ENCODE data around the gene IL1B. TPM values are rescaled to one million over a fixed set of nuclear protein-coding genes. Genes with fewer than 3 reads are reported as not detected.

The IL1B gene
- polyA plus RNA-seq, 1 donor from 2014 or later = not detected

- H3K27me3 ChIP-seq (ENCODE audit: insufficient read depth, low read depth, low read length) = no peaks in the 10 kb centered on the region
- no peaks in the 10 kb centered on the region for H3F3A ChIP-seq (ENCODE audit: insufficient read depth, low read length, poor library complexity, severe bottlenecking)
- H3K9me3 ChIP-seq (ENCODE audit: low read length) = no peaks in the 10 kb centered on the region
- H4K20me1 ChIP-seq (ENCODE audit: insufficient read depth) = no peaks in the 10 kb centered on the region
- no peak overlapping the region for H3K27ac ChIP-seq (ENCODE audit: low read length)
- H2AFZ ChIP-seq (ENCODE audit: low read depth, low read length) = no peak overlapping the region
- H3K9me2 ChIP-seq (ENCODE audit: insufficient read depth, low read length) = no peaks in the 10 kb centered on the region
- H3K4me2 ChIP-seq (ENCODE audit: low read length) = no peak overlapping the region
- no peaks in the 10 kb centered on the region for H3K79me2 ChIP-seq (replicated peaks; ENCODE audit: insufficient read depth, low read length)
- H3K36me3 ChIP-seq (ENCODE audit: insufficient read depth, low read length) = no peaks in the 10 kb centered on the region
- no peak for TF ChIP-seq POLR2AphosphoS5 (IDR thresholded peaks at IDR 0.05)
- TF ChIP-seq RAD21 (conservative IDR thresholded peaks at IDR 0.05) = no peak
- no peak for TF ChIP-seq TAF1 (IDR thresholded peaks at IDR 0.05; ENCODE audit: low read depth)
- TF ChIP-seq EZH2 (IDR thresholded peaks at IDR 0.05; ENCODE audit: borderline replicate concordance, insufficient read depth, low read length, poor library complexity, severe bottlenecking) = no peak
- TF ChIP-seq CTCF (IDR thresholded peaks at IDR 0.05; ENCODE audit: poor library complexity, severe bottlenecking) = no peak
- TF ChIP-seq EP300 (conservative IDR thresholded peaks at IDR 0.05; ENCODE audit: poor library complexity, severe bottlenecking) = no peak
- no peak for TF ChIP-seq MXI1 (conservative IDR thresholded peaks at IDR 0.05; ENCODE audit: poor library complexity, severe bottlenecking)
- no peak for TF ChIP-seq REST (IDR thresholded peaks at IDR 0.05; ENCODE audit: borderline replicate concordance)
- no peak for TF ChIP-seq SMC3 (conservative IDR thresholded peaks at IDR 0.05; ENCODE audit: poor library complexity)
- no peak overlapping the region for H3K4me3 ChIP-seq (ENCODE audit: low read length)
- H3K9ac ChIP-seq (ENCODE audit: low read length) = no peak overlapping the region
These were observed 19.4 kb downstream of the IL1B start for GRCh38 chr2:112817082-112817689.

- Histone ChIP-seq H3K4me2 (ENCODE audit: low read length) (no peak overlapping the region), H3K4me3 (ENCODE audit: low read length) (no peak overlapping the region), H3K9ac (ENCODE audit: low read length) (no peak overlapping the region), H3F3A (ENCODE audit: insufficient read depth, low read length, poor library complexity, severe bottlenecking) (no peaks in the 10 kb centered on the region), H2AFZ (ENCODE audit: low read depth, low read length) (no peak overlapping the region), H3K9me2 (ENCODE audit: insufficient read depth, low read length) (no peaks in the 10 kb centered on the region), H4K20me1 (ENCODE audit: insufficient read depth) (no peaks in the 10 kb centered on the region), H3K27ac (ENCODE audit: low read length) (no peak overlapping the region), H3K27me3 (ENCODE audit: insufficient read depth, low read depth, low read length) (no peaks in the 10 kb centered on the region), H3K36me3 (ENCODE audit: insufficient read depth, low read length) (no peaks in the 10 kb centered on the region), H3K9me3 (ENCODE audit: low read length) (no peaks in the 10 kb centered on the region), H3K79me2 (replicated peaks; ENCODE audit: insufficient read depth, low read length) (no peaks in the 10 kb centered on the region)
- TF ChIP-seq MXI1 (conservative IDR thresholded peaks at IDR 0.05; ENCODE audit: poor library complexity, severe bottlenecking) (no peak), RAD21 (conservative IDR thresholded peaks at IDR 0.05) (no peak), POLR2AphosphoS5 (IDR thresholded peaks at IDR 0.05) (no peak), CTCF (IDR thresholded peaks at IDR 0.05; ENCODE audit: poor library complexity, severe bottlenecking) (no peak), EP300 (conservative IDR thresholded peaks at IDR 0.05; ENCODE audit: poor library complexity, severe bottlenecking) (no peak), TAF1 (IDR thresholded peaks at IDR 0.05; ENCODE audit: low read depth) (no peak), REST (IDR thresholded peaks at IDR 0.05; ENCODE audit: borderline replicate concordance) (no peak), EZH2 (IDR thresholded peaks at IDR 0.05; ENCODE audit: borderline replicate concordance, insufficient read depth, low read length, poor library complexity, severe bottlenecking) (no peak), SMC3 (conservative IDR thresholded peaks at IDR 0.05; ENCODE audit: poor library complexity) (no peak)
These were observed 22.3 kb downstream of the IL1B start for GRCh38 chr2:112814278-112814677.
